Measurements from ENCODE around the gene PLA2G6. TPM values are rescaled to one million over a fixed set of nuclear protein-coding genes. Genes with fewer than 3 reads are reported as not detected.
"Not testable (repeated sequence)": the region's sequence is repeated elsewhere in the genome, so short reads cannot be mapped to it uniquely, and the experiment has no call there.

The PLA2G6 gene
- total and polyA plus RNA-seq, 4 donors = 22.9 to 32.8 (median 29.6) TPM

- Histone ChIP-seq H3K9me3 (ENCODE audit: control insufficient read depth, insufficient read depth, low read length) (no peaks in the 10 kb centered on the region), H3K4me1 (ENCODE audit: control insufficient read depth, insufficient read depth, low read length) (peaks cover 11% of the 10 kb centered on the region), H3K27me3 (ENCODE audit: control insufficient read depth, insufficient read depth, low read length) (no peaks in the 10 kb centered on the region), H3K27ac (ENCODE audit: low read depth, low read length) (no peak overlapping the region), H3K4me3 (ENCODE audit: low read depth, low read length) (no peak overlapping the region), H3K36me3 (ENCODE audit: control insufficient read depth, insufficient read depth, low read length) (peaks cover 53% of the 10 kb centered on the region)
- no peak for DNase-seq (ENCODE audit: low read depth in 4 of 6, low spot score in 6 of 6)
- 83% methylated on average over 23 of the region's 23 CpGs for WGBS (ENCODE audit: insufficient coverage)
Observed at GRCh38 chr22:38126928-38127668, 54.5 kb downstream of the PLA2G6 start.

- H3K9me3 ChIP-seq (ENCODE audit: control insufficient read depth, insufficient read depth, low read length) = no peaks in the 10 kb centered on the region
- 58% methylated on average over 9 of the region's 11 CpGs for WGBS (ENCODE audit: insufficient coverage)
- peaks cover 11% of the 10 kb centered on the region for H3K4me1 ChIP-seq (ENCODE audit: control insufficient read depth, insufficient read depth, low read length)
- H3K4me3 ChIP-seq (ENCODE audit: low read depth, low read length) = no peak overlapping the region
- no peaks in the 10 kb centered on the region for H3K27me3 ChIP-seq (ENCODE audit: control insufficient read depth, insufficient read depth, low read length)
- peaks cover 54% of the 10 kb centered on the region for H3K36me3 ChIP-seq (ENCODE audit: control insufficient read depth, insufficient read depth, low read length)
- peak in 2 of 6 donors; percentile 8 to 86 for DNase-seq (ENCODE audit: low read depth in 4 of 6, low spot score in 6 of 6)
- H3K27ac ChIP-seq (ENCODE audit: low read depth, low read length) = no peak overlapping the region
Observed at GRCh38 chr22:38125751-38126201, 55.9 kb downstream of the PLA2G6 start.

GRCh38 chr22:38125038-38125610, 56.5 kb downstream of the PLA2G6 start:
- WGBS (ENCODE audit: insufficient coverage) = 92% methylated on average over 14 of the region's 14 CpGs

GRCh38 chr22:38124236-38124974, 57.2 kb downstream of the PLA2G6 start:
- no peak for DNase-seq (ENCODE audit: low read depth in 4 of 6, low spot score in 6 of 6)
- Histone ChIP-seq H3K9me3 (ENCODE audit: control insufficient read depth, insufficient read depth, low read length) (no peaks in the 10 kb centered on the region), H3K27ac (ENCODE audit: low read depth, low read length) (no peak overlapping the region), H3K36me3 (ENCODE audit: control insufficient read depth, insufficient read depth, low read length) (peaks cover 51% of the 10 kb centered on the region), H3K4me1 (ENCODE audit: control insufficient read depth, insufficient read depth, low read length) (peaks cover 11% of the 10 kb centered on the region), H3K4me3 (ENCODE audit: low read depth, low read length) (no peak overlapping the region), H3K27me3 (ENCODE audit: control insufficient read depth, insufficient read depth, low read length) (no peaks in the 10 kb centered on the region)
- WGBS (ENCODE audit: insufficient coverage) = 94% methylated on average over 21 of the region's 21 CpGs

More at GRCh38 chr22:38125038-38125610, 56.5 kb downstream of the PLA2G6 start:
- no peaks in the 10 kb centered on the region for H3K27me3 ChIP-seq (ENCODE audit: control insufficient read depth, insufficient read depth, low read length)
- DNase-seq (ENCODE audit: low read depth in 4 of 6, low spot score in 6 of 6) = no peak
- peaks cover 58% of the 10 kb centered on the region for H3K36me3 ChIP-seq (ENCODE audit: control insufficient read depth, insufficient read depth, low read length)
- no peak overlapping the region for H3K4me3 ChIP-seq (ENCODE audit: low read depth, low read length)
- peaks cover 11% of the 10 kb centered on the region for H3K4me1 ChIP-seq (ENCODE audit: control insufficient read depth, insufficient read depth, low read length)
- no peak overlapping the region for H3K27ac ChIP-seq (ENCODE audit: low read depth, low read length)
- no peaks in the 10 kb centered on the region for H3K9me3 ChIP-seq (ENCODE audit: control insufficient read depth, insufficient read depth, low read length)

GRCh38 chr22:38122616-38123015, 59.0 kb downstream of the PLA2G6 start:
- H3K27me3 ChIP-seq (ENCODE audit: control insufficient read depth, insufficient read depth, low read length) = no peaks in the 10 kb centered on the region
- no peak for DNase-seq (ENCODE audit: low read depth in 4 of 6, low spot score in 6 of 6)
- peaks cover 33% of the 10 kb centered on the region for H3K36me3 ChIP-seq (ENCODE audit: control insufficient read depth, insufficient read depth, low read length)
- no peak overlapping the region for H3K4me3 ChIP-seq (ENCODE audit: low read depth, low read length)
- H3K4me1 ChIP-seq (ENCODE audit: control insufficient read depth, insufficient read depth, low read length) = peaks cover 11% of the 10 kb centered on the region
- 85% methylated on average over 2 of the region's 6 CpGs for WGBS (ENCODE audit: insufficient coverage)
- H3K9me3 ChIP-seq (ENCODE audit: control insufficient read depth, insufficient read depth, low read length) = no peaks in the 10 kb centered on the region
- H3K27ac ChIP-seq (ENCODE audit: low read depth, low read length) = no peak overlapping the region

GRCh38 chr22:38120359-38121110, 61.1 kb downstream of the PLA2G6 start:
- no peak overlapping the region for H3K27ac ChIP-seq (ENCODE audit: low read depth, low read length)
- H3K4me1 ChIP-seq (ENCODE audit: control insufficient read depth, insufficient read depth, low read length) = peaks cover 3% of the 10 kb centered on the region
- WGBS (ENCODE audit: insufficient coverage) = 82% methylated on average over 27 of the region's 28 CpGs
- DNase-seq (ENCODE audit: low read depth in 4 of 6, low spot score in 6 of 6) = no peak
- H3K36me3 ChIP-seq (ENCODE audit: control insufficient read depth, insufficient read depth, low read length) = peaks cover 21% of the 10 kb centered on the region
- no peaks in the 10 kb centered on the region for H3K27me3 ChIP-seq (ENCODE audit: control insufficient read depth, insufficient read depth, low read length)
- H3K9me3 ChIP-seq (ENCODE audit: control insufficient read depth, insufficient read depth, low read length) = no peaks in the 10 kb centered on the region
- no peak overlapping the region for H3K4me3 ChIP-seq (ENCODE audit: low read depth, low read length)

- peaks cover 19% of the 10 kb centered on the region for H3K4me1 ChIP-seq (ENCODE audit: control insufficient read depth, insufficient read depth, low read length)
- H3K36me3 ChIP-seq (ENCODE audit: control insufficient read depth, insufficient read depth, low read length) = peaks cover 27% of the 10 kb centered on the region
- H3K4me3 ChIP-seq (ENCODE audit: low read depth, low read length); DNase-seq (ENCODE audit: low read depth in 4 of 6, low spot score in 6 of 6); H3K27me3 ChIP-seq (ENCODE audit: control insufficient read depth, insufficient read depth, low read length); H3K27ac ChIP-seq (ENCODE audit: low read depth, low read length); H3K9me3 ChIP-seq (ENCODE audit: control insufficient read depth, insufficient read depth, low read length): not testable (repeated sequence)
- 100% methylated on average over 1 of the region's 2 CpGs for WGBS (ENCODE audit: insufficient coverage)
Observed at GRCh38 chr22:38118747-38119146, 62.9 kb downstream of the PLA2G6 start.

- Histone ChIP-seq H3K36me3 (ENCODE audit: control insufficient read depth, insufficient read depth, low read length) (peaks cover 30% of the 10 kb centered on the region), H3K27ac (ENCODE audit: low read depth, low read length) (no peak overlapping the region), H3K9me3 (ENCODE audit: control insufficient read depth, insufficient read depth, low read length) (no peaks in the 10 kb centered on the region), H3K4me1 (ENCODE audit: control insufficient read depth, insufficient read depth, low read length) (peaks cover 25% of the 10 kb centered on the region), H3K4me3 (ENCODE audit: low read depth, low read length) (no peak overlapping the region), H3K27me3 (ENCODE audit: control insufficient read depth, insufficient read depth, low read length) (no peaks in the 10 kb centered on the region)
- WGBS (ENCODE audit: insufficient coverage) = 88% methylated on average over 1 of the region's 3 CpGs
- DNase-seq (ENCODE audit: low read depth in 4 of 6, low spot score in 6 of 6) = no peak
Observed at GRCh38 chr22:38118182-38118581, 63.4 kb downstream of the PLA2G6 start.

- peaks cover 32% of the 10 kb centered on the region for H3K36me3 ChIP-seq (ENCODE audit: control insufficient read depth, insufficient read depth, low read length)
- not testable (repeated sequence) for DNase-seq (ENCODE audit: low read depth in 4 of 6, low spot score in 6 of 6); H3K27me3 ChIP-seq (ENCODE audit: control insufficient read depth, insufficient read depth, low read length)
Observed at GRCh38 chr22:38117556-38117955, 64.1 kb downstream of the PLA2G6 start.

More at GRCh38 chr22:38117556-38117955, 64.1 kb downstream of the PLA2G6 start:
- peaks cover 26% of the 10 kb centered on the region for H3K4me1 ChIP-seq (ENCODE audit: control insufficient read depth, insufficient read depth, low read length)
- WGBS (ENCODE audit: insufficient coverage) = 90% methylated on average over 2 of the region's 10 CpGs
- H3K9me3 ChIP-seq (ENCODE audit: control insufficient read depth, insufficient read depth, low read length); H3K4me3 ChIP-seq (ENCODE audit: low read depth, low read length); H3K27ac ChIP-seq (ENCODE audit: low read depth, low read length): not testable (repeated sequence)

Measured in spinal cord (tissue), 10 donors.